GM21717 (cell line): ENCODE measurements around the gene SLIT1.

Source experiments
- ATAC-seq: cut with Tn5 transposase; IDR thresholded peaks from one replicate; pipeline ENCODE4 v1.9.1; 2021; ENCODE audit warnings: mild to moderate bottlenecking, moderate library complexity; ENCODE audit not compliant: unreplicated experiment

SLIT1 gene

DNA sequence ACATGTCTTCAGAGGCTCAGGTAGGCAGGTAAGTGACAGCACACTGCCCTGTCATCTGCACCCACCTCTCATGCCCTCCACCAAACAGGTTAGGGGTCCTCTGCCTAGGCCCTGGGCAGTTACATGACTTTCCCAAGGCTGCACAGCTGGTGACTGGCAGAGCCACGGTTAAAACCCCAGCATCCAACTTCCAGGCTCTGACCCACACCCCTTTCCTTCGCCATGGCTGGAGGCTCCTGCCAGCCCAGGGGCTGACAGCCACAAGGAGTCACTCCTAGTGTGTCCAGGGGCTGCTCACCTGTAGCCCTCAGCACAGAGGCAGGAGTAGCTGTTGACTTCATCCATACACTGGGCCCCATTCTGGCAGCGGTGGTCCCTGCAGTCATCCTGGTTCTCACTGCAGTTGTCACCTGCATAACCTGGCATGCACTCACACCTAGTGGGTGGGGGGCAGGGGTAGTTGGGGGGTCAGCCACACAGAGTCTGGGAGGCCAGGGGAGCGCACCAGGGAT is 175.0 kb downstream of the SLIT1 start:
- ATAC-seq: no peak

DNA sequence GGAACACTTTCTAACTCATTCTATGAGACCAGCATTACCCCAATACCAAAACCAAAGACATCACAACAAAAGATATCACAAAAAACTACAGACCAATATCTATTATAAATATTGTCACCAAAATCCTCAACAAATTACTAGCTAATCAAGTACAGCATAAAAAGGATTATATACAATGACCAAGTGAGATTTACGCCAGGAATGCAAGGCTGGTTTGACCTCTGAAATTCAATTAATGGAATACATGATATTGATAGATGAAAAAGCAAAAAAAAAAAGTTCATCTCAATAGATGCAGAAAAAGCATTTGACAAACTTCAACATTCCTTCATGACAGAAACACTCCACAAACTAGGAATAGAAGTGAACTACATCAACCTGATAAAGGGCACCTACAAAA is 178.3 kb downstream of the SLIT1 start:
- ATAC-seq: no peak

DNA sequence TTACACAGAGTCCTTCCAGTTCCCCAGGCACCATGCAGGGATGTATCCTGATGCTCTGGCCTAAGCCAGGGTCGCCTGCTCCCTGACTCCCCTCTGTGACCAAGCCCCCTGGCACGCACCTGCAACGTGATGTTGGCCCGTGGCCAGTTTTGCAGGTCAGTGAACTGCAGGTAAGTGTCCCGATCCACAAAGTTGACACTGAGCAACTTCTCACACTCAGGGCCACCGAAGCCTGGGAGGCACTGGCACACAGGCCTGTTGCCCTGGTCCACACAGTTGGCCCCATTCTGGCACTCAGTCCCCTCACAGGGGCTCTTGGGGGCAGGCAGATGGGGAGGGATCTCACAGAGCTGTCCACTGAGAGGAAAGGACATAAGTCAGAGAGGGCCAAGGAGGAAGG is 179.4 kb downstream of the SLIT1 start:
- no peak for ATAC-seq

DNA sequence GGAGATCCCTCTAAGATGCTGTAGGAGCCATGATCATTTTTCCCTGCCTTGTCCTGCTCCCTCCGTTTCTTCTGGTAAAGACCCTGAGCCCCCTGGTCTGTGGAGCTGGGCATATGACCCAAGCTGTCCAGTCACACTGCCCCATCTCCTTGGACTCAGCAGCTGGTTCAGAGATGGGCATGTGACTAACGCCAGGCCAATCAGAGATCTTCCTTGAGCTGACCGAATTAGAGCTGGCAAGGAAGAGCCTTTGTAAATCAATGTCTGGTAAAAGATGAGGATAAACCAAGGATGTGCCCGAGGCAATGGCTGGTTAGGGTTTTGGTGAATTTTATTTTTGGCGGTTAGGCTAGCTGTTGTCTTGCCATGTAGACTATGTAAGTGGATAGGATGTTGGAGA is 180.4 kb downstream of the SLIT1 start:
- ATAC-seq: no peak

DNA sequence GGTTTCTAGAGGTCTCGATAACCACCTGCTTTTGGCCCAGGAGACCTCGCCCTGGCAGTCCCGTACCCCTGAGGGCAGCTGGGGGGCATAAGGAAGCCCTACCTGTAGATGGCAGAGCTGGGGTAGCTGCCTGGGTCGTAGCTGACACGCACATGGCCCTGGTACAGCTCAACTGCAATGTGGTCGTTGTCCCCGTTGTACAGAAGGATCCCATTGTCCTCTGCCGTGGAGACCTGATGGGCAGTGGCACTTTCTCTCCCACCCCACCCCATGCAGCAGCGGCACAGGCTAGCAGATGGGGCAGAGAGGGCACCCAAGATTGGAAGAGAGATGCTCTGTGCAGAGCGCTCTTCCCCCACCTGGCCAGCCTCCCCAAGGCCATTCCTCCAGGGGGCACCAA is 181.2 kb downstream of the SLIT1 start:
- no peak for ATAC-seq

DNA sequence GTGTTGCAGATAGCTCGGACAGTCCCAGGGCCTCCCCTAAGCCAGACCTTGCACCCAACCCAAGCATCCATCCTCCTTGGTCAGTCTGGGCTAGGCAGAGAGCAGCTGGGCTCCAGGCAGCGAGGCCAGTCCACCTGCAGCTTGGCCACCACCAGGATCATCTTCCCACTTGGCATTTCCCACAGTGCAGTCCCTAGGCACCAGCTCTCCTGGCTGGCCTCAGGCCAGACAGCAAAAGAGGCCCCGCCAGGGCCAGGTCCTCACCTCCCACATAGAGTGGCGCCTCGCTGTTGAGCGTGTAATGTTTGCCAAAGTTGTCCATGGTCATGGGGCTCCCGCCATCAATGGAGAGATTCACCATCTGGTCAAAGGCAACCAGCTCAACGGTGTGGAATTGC is 182.0 kb downstream of the SLIT1 start:
- ATAC-seq: no peak

DNA sequence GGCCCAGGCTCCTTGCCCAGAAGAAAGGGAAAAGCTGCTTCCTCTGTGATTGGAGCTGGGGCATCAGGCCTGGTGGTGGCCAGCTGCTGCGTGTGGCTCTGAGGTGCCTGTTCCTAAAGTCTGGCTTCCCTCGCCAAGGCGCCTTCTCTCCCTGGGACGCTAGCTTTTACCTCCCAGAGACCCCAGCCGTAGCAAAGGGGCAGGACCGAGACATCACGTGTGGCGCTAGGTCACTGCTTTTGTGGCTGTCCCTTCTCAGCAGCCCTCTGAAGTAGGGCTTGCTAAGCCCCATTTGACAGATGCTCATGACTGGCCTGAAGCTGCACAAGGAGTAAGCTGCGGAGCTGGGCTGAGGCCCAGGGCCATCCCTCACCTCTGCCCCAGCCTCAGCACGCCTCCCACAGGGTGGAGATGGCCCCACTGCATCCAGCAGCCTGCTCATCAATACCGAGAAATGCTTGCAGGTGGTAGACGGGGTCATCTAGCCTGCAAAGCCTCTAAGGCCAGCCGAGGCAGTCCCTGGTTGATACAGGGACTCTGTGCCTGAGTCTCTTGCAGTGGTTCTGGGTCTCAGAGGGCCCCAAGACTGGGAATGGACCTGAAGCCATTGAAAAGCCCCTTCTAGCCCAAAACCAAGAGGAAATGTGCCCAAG is 182.5 kb downstream of the SLIT1 start:
- ATAC-seq: no peak

DNA sequence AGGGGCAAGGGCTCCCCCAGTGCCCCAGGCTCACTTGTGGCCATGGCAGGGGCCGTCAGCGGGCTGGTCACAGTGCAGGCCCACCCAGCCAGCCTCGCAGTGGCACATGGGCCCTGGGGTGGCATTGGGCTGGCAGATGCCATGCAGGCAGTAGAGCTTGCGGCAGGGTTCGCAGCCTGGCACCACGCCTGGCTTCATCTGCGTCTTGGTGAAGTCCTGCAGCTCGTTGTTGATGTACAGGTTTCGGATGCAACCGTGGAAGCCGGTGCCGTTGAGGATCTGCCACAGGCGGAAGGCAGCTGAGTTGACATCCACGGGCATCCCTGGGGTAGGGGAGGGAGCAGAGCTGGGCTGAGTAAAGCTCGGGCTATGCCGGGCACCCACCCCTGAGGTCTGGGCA is 183.1 kb downstream of the SLIT1 start:
- no peak for ATAC-seq

DNA sequence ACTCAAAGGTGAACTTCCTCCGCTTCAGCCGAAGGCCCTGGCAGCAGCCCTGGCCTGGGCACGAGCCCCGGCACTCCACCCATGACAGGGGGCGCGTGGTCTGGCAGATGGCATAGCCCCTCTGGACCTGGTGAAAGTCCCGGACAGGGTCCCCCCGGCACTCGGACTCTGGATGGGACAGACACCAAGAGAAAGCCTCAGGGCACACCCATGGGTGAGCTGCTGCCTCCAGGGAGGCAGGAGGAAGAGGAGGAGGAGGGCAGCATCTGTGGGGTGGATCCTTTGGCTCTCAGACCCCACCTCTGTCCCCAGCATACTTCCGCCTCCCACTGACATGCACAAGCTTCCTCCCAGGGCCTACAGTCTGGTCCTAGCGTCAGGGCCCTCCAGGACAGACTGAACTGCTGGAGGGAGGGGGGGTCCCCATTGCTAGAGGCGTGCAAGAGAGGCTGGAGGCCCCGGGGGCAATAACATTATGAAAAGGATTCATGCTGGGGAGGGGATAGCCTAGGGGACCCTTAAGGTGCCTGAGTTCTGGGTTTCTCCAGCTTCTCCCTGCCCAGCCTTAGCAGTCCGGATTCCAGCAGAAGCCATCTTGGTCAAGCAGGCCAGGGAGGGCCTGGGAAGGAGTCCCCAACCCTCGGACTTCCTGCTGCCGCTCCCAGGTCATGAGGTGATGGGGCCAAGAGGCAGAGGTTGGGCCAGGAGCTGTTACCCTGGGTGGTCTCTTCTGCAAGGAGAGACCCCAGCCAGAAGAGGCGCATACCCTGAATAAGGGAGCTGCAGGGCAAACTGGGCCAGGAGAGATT is 184.4 kb downstream of the SLIT1 start:
- ATAC-seq: no peak

DNA sequence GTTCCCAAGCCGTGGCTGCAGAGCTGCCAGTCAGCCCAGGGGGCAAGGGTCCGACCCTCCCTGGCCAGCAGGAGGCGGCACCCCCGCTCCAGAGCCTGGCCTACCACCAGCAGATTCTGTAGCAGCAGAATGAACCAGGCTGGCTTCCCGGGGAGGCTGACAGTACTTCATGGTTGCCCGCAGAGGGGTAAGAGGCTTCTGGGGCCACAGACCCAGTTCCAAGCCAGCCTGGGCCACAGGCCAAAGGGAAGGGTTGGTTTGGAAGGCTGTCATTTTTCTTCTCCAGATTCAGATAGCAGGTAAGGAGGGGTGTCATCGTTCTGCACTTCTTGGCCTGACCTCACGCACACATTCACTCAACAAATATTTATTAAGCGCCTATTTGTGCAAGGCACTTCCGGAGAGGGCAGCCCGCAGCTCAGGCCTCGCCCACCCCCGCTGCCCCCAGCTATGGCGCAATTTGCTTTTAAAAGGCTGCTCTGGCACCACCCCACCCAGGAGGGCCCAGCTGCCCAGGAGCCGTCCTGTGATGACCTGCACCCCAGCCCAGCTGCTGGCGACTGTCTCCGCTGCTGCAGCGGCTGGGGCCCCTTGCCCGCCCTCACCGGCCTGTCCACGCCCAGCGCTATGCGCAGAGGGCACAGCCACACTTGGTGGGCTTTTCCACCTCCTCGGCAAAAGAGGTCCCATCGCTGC is 185.1 kb downstream of the SLIT1 start:
- no peak for ATAC-seq

DNA sequence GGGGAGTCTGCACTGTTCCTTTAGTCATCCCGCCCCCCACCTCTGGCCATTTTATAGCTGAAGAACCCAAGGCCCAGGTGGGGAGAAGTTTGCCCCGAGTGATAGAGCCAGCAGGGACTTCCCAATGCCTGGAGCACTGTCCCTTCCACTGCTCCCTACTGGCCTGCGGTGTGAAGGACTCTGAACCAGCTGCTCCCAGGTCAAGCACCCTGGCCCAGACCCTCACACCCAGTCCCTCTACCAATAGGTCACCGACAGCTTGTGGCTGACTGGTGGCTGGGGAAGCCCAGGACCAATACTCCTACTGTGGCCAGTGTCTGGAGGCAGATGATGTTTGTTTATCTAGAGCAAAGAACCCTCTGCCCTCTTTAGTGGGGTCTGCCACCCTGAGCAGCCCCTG is 185.8 kb downstream of the SLIT1 start:
- no peak for ATAC-seq

DNA sequence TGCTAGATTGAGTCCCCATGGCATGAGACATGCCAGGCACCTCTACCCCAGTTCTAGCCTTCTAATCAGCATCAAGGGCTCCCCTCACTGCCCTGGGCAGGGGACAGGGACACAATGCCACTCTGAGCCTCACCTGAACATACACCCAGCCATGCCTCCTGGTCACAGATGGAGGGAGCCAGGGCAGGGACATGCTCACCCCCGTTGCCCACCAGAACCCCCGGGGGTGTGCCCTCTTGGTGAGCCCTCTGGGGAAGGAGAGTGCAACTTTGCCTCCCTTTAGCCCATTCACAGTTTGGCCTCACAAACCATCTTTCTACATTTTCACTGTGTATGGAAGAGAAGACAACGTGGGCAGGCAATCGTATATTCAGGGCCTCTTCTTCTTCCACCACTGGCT is 186.4 kb downstream of the SLIT1 start:
- ATAC-seq: no peak

DNA sequence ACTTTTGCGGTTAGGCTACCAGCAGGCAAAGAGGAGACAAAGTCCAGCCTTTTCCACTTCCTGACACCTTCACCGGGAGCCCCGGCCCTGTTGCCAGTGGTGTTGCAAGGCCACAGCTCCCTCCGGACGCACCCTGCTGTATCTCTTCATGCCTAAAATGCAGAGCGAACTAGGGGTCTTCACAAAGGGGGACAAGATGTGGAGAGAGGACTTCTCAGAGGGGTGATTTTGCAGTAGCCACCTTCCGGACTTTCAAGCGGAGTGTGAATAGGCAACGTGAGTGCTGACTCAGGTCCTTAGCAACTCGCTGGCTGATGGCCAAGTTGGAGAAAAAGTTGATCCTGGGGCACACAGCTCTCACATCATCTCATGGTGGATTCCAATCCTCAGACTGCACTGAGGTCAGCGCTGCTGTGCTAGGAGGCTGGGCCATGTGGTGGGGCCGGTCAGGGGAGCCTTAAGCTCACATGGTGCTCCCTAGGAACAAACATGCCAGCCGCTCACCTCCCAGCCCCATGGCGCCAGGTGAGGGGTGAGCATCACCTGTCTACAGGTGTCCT is 187.3 kb downstream of the SLIT1 start:
- ATAC-seq: no peak

DNA sequence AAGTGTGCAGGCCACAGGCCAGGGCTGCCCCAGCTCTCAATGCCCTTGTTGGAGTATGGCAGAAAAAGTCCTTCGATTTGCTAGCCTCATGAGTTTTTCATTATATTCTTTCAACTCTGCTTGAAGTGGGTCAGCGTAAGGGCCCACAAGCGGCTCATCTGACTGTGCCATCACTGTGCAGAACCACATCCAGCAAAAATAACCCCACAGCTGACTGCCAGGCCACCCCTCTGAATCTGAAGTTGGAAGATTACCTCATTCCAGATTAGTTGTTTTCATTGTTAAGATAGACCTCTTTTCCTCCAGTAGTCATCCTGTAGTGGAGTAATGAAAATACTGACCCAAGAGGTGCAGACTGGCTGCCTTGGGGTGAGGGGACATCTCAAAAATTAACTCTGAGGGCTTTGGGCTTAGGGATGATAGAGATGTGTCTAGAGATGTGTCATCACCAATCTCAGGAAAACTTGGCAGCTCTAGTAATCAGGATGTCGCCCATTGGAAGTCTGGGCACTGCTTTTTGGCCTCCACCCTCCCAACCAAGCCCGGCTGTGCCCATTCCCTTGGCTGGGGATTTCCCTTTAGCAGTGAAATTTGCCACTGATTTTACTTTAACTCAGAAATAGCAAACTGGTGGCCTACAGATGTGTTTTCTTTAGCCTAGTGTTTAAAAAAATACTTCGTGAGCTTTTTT is 189.3 kb downstream of the SLIT1 start:
- ATAC-seq: no peak

DNA sequence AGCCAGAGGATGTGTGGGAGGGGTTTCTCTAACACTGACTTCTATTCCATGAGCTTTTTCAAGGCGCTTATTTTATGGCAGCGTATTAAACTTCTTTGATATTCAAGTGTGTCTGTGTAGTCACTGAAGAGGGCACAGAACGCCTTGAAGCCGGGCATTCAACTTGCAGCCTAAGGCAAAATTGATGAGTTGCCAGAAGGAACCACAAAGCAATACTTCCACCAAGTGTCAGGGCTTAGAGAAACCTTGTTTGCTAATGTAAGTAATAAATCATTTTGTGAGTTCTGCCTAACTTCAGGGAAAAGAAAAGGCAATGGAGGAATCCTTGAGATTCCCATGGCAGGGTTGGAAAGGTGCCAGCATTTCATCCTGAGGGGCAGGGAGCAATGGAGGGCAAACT is 189.9 kb downstream of the SLIT1 start:
- ATAC-seq: no peak

DNA sequence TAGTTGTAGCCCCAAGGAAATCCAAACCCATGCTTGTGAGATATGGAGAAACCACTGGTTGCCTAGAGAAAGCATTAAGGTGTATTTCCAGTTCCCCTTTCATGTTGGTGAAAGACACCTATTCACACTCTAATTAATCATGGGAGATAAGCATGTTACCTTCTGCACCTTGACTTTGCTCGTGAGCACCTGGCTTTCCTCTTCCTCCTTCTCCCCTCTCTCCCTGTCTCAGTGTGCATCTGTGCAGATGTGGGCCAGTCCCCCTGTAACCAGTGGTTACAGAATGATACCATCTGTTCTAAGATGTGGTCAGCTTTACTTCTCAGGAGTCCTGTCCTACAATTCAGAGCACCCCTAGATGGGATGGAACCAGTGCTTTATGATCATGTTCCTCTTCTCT is 193.0 kb downstream of the SLIT1 start:
- no peak for ATAC-seq

DNA sequence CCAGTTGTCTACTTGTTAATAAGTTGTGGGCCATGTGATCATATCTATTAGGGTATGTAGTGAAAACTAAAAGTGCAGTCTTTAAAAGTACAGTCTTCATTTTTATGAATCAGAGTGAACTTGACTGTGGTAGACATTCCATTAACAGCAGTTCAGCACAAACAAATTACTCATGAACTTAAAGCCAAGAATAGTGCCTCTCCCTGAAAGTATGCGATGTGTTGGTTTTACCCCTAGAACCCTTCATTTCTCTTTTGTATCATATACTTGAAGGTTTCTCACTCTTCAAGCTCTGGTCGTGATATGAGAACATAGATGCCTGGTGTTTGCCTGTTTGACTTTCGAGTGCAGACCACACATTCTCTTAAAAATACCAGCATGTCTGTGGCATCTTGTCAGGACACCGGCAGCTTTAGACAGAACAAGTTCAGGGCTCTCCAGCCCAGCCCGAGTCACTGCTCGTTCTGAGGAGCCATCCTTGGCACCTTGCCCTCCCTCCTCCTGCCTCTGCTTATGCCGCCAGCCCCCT is 194.4 kb downstream of the SLIT1 start:
- ATAC-seq: no peak

DNA sequence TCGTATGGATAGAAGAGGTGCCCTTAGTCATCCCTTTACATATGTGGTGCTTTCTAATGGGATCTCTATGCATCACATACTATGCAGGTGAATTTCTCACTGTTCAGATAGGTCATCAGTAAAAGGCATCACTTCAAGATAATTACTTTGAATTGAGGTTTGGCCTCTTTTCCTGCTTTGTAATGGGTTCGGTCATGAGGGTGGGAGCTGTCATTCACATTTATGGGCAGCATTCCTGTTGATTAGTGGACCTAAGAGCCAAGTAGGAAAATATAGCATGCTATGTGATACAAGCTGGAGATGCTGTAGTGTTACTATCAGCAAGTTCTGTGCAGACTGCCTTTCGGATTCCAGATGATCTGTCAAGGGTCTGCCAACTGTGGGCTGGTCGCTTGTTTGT is 197.3 kb downstream of the SLIT1 start:
- no peak for ATAC-seq

DNA sequence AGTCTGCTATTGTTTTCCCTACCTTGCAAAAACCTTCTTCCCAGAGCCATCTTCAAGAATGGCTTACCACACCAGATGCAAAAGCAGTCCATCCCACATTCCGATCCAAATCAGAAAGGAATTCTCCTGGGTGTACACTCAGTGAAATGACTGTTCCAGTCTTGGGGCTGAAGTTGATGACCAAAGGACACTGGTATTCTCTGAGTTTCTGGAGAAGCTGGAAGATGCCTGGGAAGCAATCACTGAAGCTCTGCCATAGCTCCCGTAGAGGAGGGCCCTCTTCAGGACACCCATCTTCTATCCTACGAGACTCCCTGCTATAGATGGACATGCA is 197.9 kb downstream of the SLIT1 start:
- no peak for ATAC-seq

DNA sequence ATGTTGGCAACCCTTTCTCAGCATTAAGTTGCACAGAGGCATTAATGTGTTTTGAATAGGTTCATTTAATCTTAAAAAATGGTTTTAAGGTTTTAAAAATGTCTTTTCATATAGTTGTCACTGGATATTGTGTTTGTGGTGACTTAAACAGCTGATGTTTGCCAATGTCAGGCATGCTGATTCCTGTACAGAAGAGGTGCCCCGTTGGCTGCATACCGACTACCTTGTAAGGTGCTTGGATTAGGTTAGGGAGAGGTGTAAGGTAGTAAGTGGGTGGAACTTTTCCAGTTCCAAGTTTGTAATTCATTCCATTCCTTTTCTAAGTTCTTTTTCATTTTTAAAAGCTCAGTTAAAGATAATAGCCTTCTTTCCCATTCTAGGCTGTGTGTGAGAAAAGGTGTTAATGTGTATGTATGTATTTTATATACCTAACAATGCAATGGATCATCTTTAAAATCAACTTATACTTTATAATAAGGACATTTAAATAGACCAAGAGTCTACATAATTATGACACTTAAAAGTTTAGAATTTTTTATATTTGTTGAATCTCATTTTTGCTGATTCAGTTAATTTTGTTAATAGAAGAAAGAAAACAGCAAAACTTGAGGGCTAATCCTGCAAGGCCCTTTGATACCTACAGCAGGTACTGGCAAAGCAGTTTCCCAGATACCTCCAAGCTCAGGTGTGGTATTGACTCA is 198.5 kb downstream of the SLIT1 start:
- no peak for ATAC-seq
